Endothelial cell of umbilical vein (primary cell): Measurements from ENCODE around the gene FUT8. TPM values are rescaled to one million over a fixed set of nuclear protein-coding genes. Genes with fewer than 3 reads are reported as not detected.

Experiments
- BruUV-seq: library from RNA; stranded (reverse); fragments of 400-500 nt; replicated peaks from 2 replicates; lab custom pipeline; 2021; lab: Mats Ljungman, UMichigan
- CTCF ChIA-PET: fragments of 300-600, 350-600 bp; sonication (Branson Sonifier 250); formaldehyde crosslinking; loops from one replicate; lab custom pipeline; 2021; ENCODE audit warnings: antibody characterized with exemption, inconsistent platforms; lab: Charles Lee
- POLR2A ChIA-PET: fragments of 300-600, 350-600 bp; sonication (Branson Sonifier 250); formaldehyde crosslinking; loops from one replicate; lab custom pipeline; 2021; ENCODE audit warnings: antibody characterized with exemption, inconsistent platforms; lab: Charles Lee
- DNase-seq: peaks from one replicate; pipeline ENCODE4 v3.0.0-alpha.2; 2011; ENCODE audit warnings: low read depth, low spot score
- FAIRE-seq: peaks from 2 replicates; lab custom pipeline; 2011; peaks lifted over from hg19 to GRCh38; lab: Jason Lieb, UNC
- H2AFZ ChIP-seq: 2 replicates; pipeline ENCODE4 v1.6.0; 2012; ENCODE audit warnings: low read depth, low read length, control low read depth, inconsistent platforms
- H3K27ac ChIP-seq: 2 replicates; pipeline ENCODE4 v1.5.1; 2011; ENCODE audit warnings: low read depth, mild to moderate bottlenecking, control low read depth, low read length, moderate library complexity; ENCODE audit not compliant: insufficient read depth
- H3K27me3 ChIP-seq, 2 experiments: 2 replicates each; pipeline versions ENCODE4 v1.6.0 to v1.6.1; 2011; ENCODE audit warnings: low read length in 2 of 2, mixed read lengths in 1 of 2; ENCODE audit not compliant: control insufficient read depth in 2 of 2, insufficient read depth in 2 of 2
- H3K36me3 ChIP-seq, 2 experiments: 2 replicates in 1 of 2; 3 replicates in 1 of 2; pipeline ENCODE4 v1.5.1; 2011; ENCODE audit warnings: low read length in 2 of 2, mild to moderate bottlenecking in 1 of 2, moderate library complexity in 1 of 2; ENCODE audit not compliant: control insufficient read depth in 2 of 2, insufficient read depth in 2 of 2; ENCODE audit errors: extremely low read depth in 1 of 2
- H3K4me1 ChIP-seq: 3 replicates; pipeline ENCODE4 v1.5.1; 2011; ENCODE audit warnings: mild to moderate bottlenecking, low read length; ENCODE audit not compliant: control insufficient read depth, insufficient read depth; ENCODE audit errors: extremely low read depth
- H3K4me2 ChIP-seq: 2 replicates; pipeline ENCODE4 v1.6.1; 2011; ENCODE audit warnings: low read length, control low read depth, mixed read lengths; ENCODE audit not compliant: insufficient read depth
- H3K4me3 ChIP-seq, 3 experiments: fragments of 200-600 bp in 1 of 3; sonication (generic), shearing (Covaris generic) in 1 of 3; replicated peaks in 1 of 3; 2 replicates each; pipeline ENCODE4 v1.5.1; 2011 to 2016; ENCODE audit warnings: control low read depth in 3 of 3, low read length in 3 of 3, mild to moderate bottlenecking in 2 of 3, inconsistent platforms in 1 of 3, low read depth in 1 of 3, moderate library complexity in 1 of 3; ENCODE audit not compliant: insufficient read depth in 1 of 3
- H3K79me2 ChIP-seq: 2 replicates; pipeline ENCODE4 v1.6.0; 2012; ENCODE audit warnings: low read length, inconsistent platforms; ENCODE audit not compliant: control insufficient read depth, insufficient read depth
- H3K9ac ChIP-seq: replicated peaks from 2 replicates; pipeline ENCODE3; 2011; ENCODE audit warnings: low read length, control low read depth; ENCODE audit not compliant: insufficient read depth; ENCODE audit errors: extremely low read depth
- H3K9me1 ChIP-seq: replicated peaks from 3 replicates; pipeline ENCODE4 v1.6.0; 2011; ENCODE audit warnings: mild to moderate bottlenecking, low read length; ENCODE audit not compliant: control insufficient read depth, insufficient read depth; ENCODE audit errors: extremely low read depth
- H3K9me3 ChIP-seq: replicated peaks from 2 replicates; pipeline ENCODE4 v1.5.1; 2012; ENCODE audit warnings: low read length, inconsistent platforms; ENCODE audit not compliant: control insufficient read depth, insufficient read depth
- H4K20me1 ChIP-seq: replicated peaks from 2 replicates; pipeline ENCODE3; 2011; ENCODE audit warnings: mild to moderate bottlenecking, low read length; ENCODE audit not compliant: control insufficient read depth, insufficient read depth; ENCODE audit errors: extremely low read depth
- JUN ChIP-seq: IDR thresholded peaks from 2 replicates; pipeline ENCODE4 v1.6.1; 2011; ENCODE audit warnings: borderline replicate concordance, low read depth; ENCODE audit not compliant: insufficient read length, insufficient read depth
- POLR2AphosphoS5 ChIP-seq: IDR thresholded peaks from 2 replicates; pipeline ENCODE4 v1.6.1; 2012; ENCODE audit warnings: low read depth, mild to moderate bottlenecking, control low read depth, low read length, moderate library complexity; ENCODE audit not compliant: insufficient read depth
- dilution Hi-C: fragments of 300-500 bp; cut with MboI; formaldehyde crosslinking; loops from one replicate; pipeline ENCODE4 v1.15.0; 2019; ENCODE audit warnings: low sequenced_read_pairs; ENCODE audit not compliant: extremely low pct_ligation_motif_present
- intact Hi-C: fragments of 100-400 bp; cut with micrococcal nuclease; formaldehyde crosslinking; loops from one replicate; pipeline ENCODE4 v1.10.0; 2022
- polyA plus RNA-seq, 4 experiments: library from polyadenylated mRNA; depleted of rRNA in 3 of 4; stranded (reverse) in 3 of 4; unstranded in 1 of 4; fragments of >200 nt; gene quantifications; 2 replicates each; pipeline versions ENCODE4 v1.2.1 to v1.2.3, GENCODE V29; 2011 to 2012; ENCODE audit warnings: missing spikeins in 1 of 4
- total RNA-seq: library from RNA; stranded (reverse); gene quantifications from 2 replicates; pipeline ENCODE4 v1.2.3, GENCODE V29; 2021
- TF ChIP-seq, protein P1 (sequence below), 2 donors: IDR thresholded peaks; 1 replicate in 1 of 2; 2 replicates in 1 of 2; pipeline ENCODE4 v1.5.1; 2011; ENCODE audit warnings: low read length in 2 of 2, mild to moderate bottlenecking in 2 of 2, moderate library complexity in 2 of 2, control low read depth in 1 of 2, inconsistent platforms in 1 of 2, low read depth in 1 of 2; ENCODE audit not compliant: insufficient read depth in 1 of 2; ENCODE audit errors: extremely low read depth in 1 of 2

FUT8 gene
- total and polyA plus RNA-seq, 2 donors (not counting 3 experiments of a cell fraction or from before 2014, with no cell fraction given), result 16.7 to 38.8 TPM

DNA sequence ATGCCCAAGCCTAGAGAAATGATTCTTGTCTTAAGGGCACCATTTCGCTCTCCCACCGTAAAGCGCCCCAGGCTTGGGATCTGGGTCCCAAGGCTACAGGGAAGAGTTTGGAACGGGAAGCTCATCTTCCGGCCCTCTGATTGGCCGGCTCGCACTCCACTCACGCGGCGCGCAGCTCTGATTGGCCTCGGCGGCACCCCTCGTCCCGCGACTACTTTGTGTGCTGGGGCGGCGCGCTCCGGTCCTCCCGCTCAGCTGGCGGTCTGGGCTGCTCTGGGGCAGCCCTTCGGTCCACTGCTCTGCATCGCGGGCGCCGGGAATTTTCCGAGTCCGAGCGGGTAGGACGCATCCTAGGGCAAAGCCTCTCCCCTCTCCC is 886 bp upstream of the FUT8 start:
- Histone ChIP-seq H3K4me1 (peaks cover 18% of the 10 kb centered on the region), H3K4me3 (peak overlapping the region; percentile 59 to 96 (median 76)), H3K79me2 (peaks cover 29% of the 10 kb centered on the region), H3K27me3 (no peaks in the 10 kb centered on the region), H4K20me1 (no peaks in the 10 kb centered on the region), H2AFZ (peak overlapping the region; percentile 85), H3K4me2 (peak overlapping the region; percentile 61), H3K9ac (peak overlapping the region; percentile 81), H3K36me3 (no peaks in the 10 kb centered on the region), H3K9me3 (no peaks in the 10 kb centered on the region), H3K9me1 (no peaks in the 10 kb centered on the region), H3K27ac (peak overlapping the region; percentile 61)
- TF ChIP-seq POLR2AphosphoS5 (peak; percentile 65), JUN (no peak)
- TF ChIP-seq, protein P1, sequence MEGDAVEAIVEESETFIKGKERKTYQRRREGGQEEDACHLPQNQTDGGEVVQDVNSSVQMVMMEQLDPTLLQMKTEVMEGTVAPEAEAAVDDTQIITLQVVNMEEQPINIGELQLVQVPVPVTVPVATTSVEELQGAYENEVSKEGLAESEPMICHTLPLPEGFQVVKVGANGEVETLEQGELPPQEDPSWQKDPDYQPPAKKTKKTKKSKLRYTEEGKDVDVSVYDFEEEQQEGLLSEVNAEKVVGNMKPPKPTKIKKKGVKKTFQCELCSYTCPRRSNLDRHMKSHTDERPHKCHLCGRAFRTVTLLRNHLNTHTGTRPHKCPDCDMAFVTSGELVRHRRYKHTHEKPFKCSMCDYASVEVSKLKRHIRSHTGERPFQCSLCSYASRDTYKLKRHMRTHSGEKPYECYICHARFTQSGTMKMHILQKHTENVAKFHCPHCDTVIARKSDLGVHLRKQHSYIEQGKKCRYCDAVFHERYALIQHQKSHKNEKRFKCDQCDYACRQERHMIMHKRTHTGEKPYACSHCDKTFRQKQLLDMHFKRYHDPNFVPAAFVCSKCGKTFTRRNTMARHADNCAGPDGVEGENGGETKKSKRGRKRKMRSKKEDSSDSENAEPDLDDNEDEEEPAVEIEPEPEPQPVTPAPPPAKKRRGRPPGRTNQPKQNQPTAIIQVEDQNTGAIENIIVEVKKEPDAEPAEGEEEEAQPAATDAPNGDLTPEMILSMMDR (IDR thresholded peaks at IDR 0.05; ENCODE audit: extremely low read depth in 1 of 2, insufficient read depth in 1 of 2, low read depth in 1 of 2, low read length in 2 of 2), result no peak
- FAIRE-seq, result peak; percentile 76
- BruUV-seq, result no TSS peak
- DNase-seq, result peak; percentile 93
- dilution Hi-C loops (no loop called here), intact Hi-C loops (loop anchor here (1.0 to 5.0 kb wide), 6 partner anchors 176 to 548 kb away; partner anchors contain the start of genes FNTB and MAX)
- ChIA-PET CTCF (interaction anchor here (0.7 to 13.1 kb wide), 26 partner anchors 10 to 660 kb away, joined by 3 to 926 read pairs (median 4); partner anchors contain the start of gene MAX), POLR2A (interaction anchor here (0.9 to 1.1 kb wide), 4 partner anchors 13 to 424 kb away, joined by 3 to 17 read pairs (median 4); no protein-coding TSS in a partner anchor)
